Caco-2 (cell line): ENCODE measurements around the gene FAM76A. TPM values are rescaled to one million over a fixed set of nuclear protein-coding genes. Genes with fewer than 3 reads are reported as not detected.

Experiments
- BruUV-seq: library from RNA; stranded (reverse); fragments of 400-500 nt; replicated peaks from 2 replicates; lab custom pipeline; 2021; lab: Mats Ljungman, UMichigan
- CTCF ChIA-PET: fragments of 300-600 bp; sonication (Branson Sonifier 250); formaldehyde crosslinking; loops from one replicate; lab custom pipeline; 2022; ENCODE audit warnings: antibody characterized with exemption; lab: Charles Lee
- POLR2A ChIA-PET: fragments of 300-600 bp; sonication (Branson Sonifier 250); formaldehyde crosslinking; loops from one replicate; lab custom pipeline; 2022; ENCODE audit warnings: antibody characterized with exemption; lab: Charles Lee
- DNase-seq, 2 experiments: peaks; one replicate each; pipeline versions ENCODE4 v3.0.0 to v3.0.0-alpha.2; 2020 to 2022
- H3K27me3 ChIP-seq: replicated peaks from 2 replicates; pipeline ENCODE4 v1.6.0; 2011; ENCODE audit warnings: low read length; ENCODE audit not compliant: control insufficient read depth, insufficient read depth
- H3K36me3 ChIP-seq: 2 replicates; pipeline ENCODE4 v1.5.1; 2011; ENCODE audit warnings: low read length; ENCODE audit not compliant: control insufficient read depth, insufficient read depth
- H3K4me1 ChIP-seq: fragments of 250-450 bp; sonication (Bioruptor Pico); 2 replicates; pipeline ENCODE4 v1.5.1; 2020; ENCODE audit warnings: mild to moderate bottlenecking
- H3K4me3 ChIP-seq: 2 replicates; pipeline ENCODE4 v1.5.1; 2011; ENCODE audit warnings: low read depth, mild to moderate bottlenecking, control low read depth, low read length
- H3K9me3 ChIP-seq: fragments of 250-450 bp; sonication (Bioruptor Pico); 2 replicates; pipeline ENCODE4 v1.5.1; 2020; ENCODE audit warnings: mild to moderate bottlenecking, moderate library complexity
- H3K27ac Mint-ChIP-seq: one replicate; pipeline ENCODE4 v1.8.0; 2022; ENCODE audit warnings: mixed read lengths; ENCODE audit not compliant: unreplicated experiment
- H3K27me3 Mint-ChIP-seq: one replicate; pipeline ENCODE4 v1.8.0; 2022; ENCODE audit warnings: mixed read lengths; ENCODE audit not compliant: insufficient read depth, unreplicated experiment
- H3K36me3 Mint-ChIP-seq: one replicate; pipeline ENCODE4 v1.8.0; 2022; ENCODE audit warnings: mild to moderate bottlenecking, mixed read lengths; ENCODE audit not compliant: insufficient read depth, unreplicated experiment
- H3K4me1 Mint-ChIP-seq: one replicate; pipeline ENCODE4 v1.8.0; 2022; ENCODE audit warnings: low read depth, mixed read lengths; ENCODE audit not compliant: unreplicated experiment
- H3K4me3 Mint-ChIP-seq: one replicate; pipeline ENCODE4 v1.8.0; 2022; ENCODE audit warnings: mild to moderate bottlenecking, moderate library complexity, mixed read lengths; ENCODE audit not compliant: unreplicated experiment
- H3K9me3 Mint-ChIP-seq: one replicate; pipeline ENCODE4 v1.8.0; 2022; ENCODE audit warnings: mixed read lengths; ENCODE audit not compliant: unreplicated experiment
- intact Hi-C: fragments of 100-400 bp; cut with micrococcal nuclease; formaldehyde crosslinking; loops from one replicate; pipeline ENCODE4 v1.10.0; 2022; ENCODE audit not compliant: unreplicated experiment
- total RNA-seq: library from RNA; stranded (reverse); gene quantifications from 2 replicates; pipeline ENCODE4 v1.2.3, GENCODE V29; 2022
- TF ChIP-seq, protein P1 (sequence below), 2 experiments: fragments of 200-600 bp in 1 of 2; IDR thresholded peaks; 1 replicate in 1 of 2; 2 replicates in 1 of 2; pipeline versions ENCODE4 v1.5.1 to v1.8.0; 2011 to 2022; ENCODE audit warnings: antibody characterized with exemption in 1 of 2, control low read depth in 1 of 2, inconsistent platforms in 1 of 2, low read depth in 1 of 2, low read length in 1 of 2, mild to moderate bottlenecking in 1 of 2, moderate library complexity in 1 of 2; ENCODE audit not compliant: insufficient read depth in 1 of 2, severe bottlenecking in 1 of 2, unreplicated experiment in 1 of 2

Gene FAM76A
- total RNA-seq, 1 experiment from 2014 or later = 9.8 TPM

DNA sequence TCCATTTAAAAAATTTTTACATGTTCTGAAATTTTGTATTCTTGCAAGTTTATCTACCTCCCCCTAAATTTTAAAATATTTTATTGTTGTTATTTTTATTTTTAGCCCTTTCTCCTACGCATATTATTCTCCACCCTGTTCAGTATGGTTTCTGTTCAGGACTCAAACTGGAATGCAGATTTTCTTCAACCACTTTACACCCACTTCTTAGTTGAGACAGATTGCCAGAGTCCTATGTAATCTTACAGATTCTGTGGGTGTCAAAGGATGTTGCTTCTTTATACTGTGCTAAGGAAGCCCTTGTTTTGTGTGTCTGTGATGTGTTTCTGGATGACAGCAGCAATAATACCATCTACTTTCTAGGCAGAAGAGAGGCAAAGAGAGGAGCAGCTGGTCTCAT lies 84.1 kb downstream of the FAM76A start:
- no peak overlapping the region for H3K4me3 Mint-ChIP-seq
- no peaks in the 10 kb centered on the region for H3K27me3 Mint-ChIP-seq
- H3K36me3 ChIP-seq = no peaks in the 10 kb centered on the region
- H3K9me3 ChIP-seq = no peaks in the 10 kb centered on the region
- ChIA-PET POLR2A (no interaction called here), CTCF (interaction anchor here (0.6 kb wide), 1 partner anchor 142 kb away, joined by 3 read pairs; no protein-coding TSS in a partner anchor)
- BruUV-seq = no TSS peak
- TF ChIP-seq, protein P1, sequence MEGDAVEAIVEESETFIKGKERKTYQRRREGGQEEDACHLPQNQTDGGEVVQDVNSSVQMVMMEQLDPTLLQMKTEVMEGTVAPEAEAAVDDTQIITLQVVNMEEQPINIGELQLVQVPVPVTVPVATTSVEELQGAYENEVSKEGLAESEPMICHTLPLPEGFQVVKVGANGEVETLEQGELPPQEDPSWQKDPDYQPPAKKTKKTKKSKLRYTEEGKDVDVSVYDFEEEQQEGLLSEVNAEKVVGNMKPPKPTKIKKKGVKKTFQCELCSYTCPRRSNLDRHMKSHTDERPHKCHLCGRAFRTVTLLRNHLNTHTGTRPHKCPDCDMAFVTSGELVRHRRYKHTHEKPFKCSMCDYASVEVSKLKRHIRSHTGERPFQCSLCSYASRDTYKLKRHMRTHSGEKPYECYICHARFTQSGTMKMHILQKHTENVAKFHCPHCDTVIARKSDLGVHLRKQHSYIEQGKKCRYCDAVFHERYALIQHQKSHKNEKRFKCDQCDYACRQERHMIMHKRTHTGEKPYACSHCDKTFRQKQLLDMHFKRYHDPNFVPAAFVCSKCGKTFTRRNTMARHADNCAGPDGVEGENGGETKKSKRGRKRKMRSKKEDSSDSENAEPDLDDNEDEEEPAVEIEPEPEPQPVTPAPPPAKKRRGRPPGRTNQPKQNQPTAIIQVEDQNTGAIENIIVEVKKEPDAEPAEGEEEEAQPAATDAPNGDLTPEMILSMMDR (IDR thresholded peaks at IDR 0.05; ENCODE audit: insufficient read depth in 1 of 2, low read depth in 1 of 2, low read length in 1 of 2, severe bottlenecking in 1 of 2, unreplicated experiment in 1 of 2) = no peak
- H3K36me3 Mint-ChIP-seq = peaks cover 7% of the 10 kb centered on the region
- peaks cover under 1% of the 10 kb centered on the region; the same call in 1 of the 2 replicates for H3K4me1 ChIP-seq
- H3K9me3 Mint-ChIP-seq = no peaks in the 10 kb centered on the region
- no peaks in the 10 kb centered on the region for H3K4me1 Mint-ChIP-seq
- no peak for DNase-seq
- intact Hi-C loops = no loop called here
- H3K4me3 ChIP-seq = no peak overlapping the region
- no peak overlapping the region for H3K27ac Mint-ChIP-seq
- no peaks in the 10 kb centered on the region for H3K27me3 ChIP-seq

DNA sequence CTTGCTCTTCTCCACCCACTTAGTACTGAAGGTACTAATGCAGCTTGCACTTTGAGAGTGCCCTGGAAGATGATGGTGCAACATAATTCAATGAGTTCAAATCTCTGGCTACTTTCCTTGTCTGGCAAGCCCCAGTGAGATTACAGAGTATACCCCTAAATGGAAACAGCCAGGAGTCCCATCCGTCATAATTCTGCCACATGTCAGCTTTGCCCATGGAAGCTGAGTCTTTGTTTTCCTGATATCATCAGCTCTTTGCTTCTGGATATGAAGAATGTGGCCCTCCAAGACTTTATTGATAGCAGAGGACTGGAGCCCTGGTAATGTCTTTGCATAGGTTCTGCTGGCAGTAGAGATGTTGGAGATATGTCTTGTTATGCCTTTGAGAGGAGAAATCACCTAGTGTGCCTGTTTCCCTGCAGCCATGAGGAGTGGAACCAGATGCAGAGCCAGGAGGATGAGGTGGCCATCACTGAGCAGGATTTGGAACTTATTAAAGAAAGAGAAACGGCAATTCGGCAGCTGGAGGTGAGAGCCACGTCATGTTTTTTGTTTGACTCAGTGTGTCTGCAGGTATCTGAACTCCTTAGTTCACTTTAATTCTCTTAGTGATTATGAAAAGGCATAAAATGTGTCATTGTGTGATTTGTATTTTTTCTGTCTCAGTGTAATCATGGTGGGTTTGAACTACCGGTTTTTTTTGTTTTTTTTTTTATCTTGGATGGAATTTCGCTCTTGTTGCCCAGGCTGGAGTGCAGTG lies 86.2 kb downstream of the FAM76A start:
- Histone ChIP-seq H3K27me3 (no peaks in the 10 kb centered on the region), H3K36me3 (no peaks in the 10 kb centered on the region), H3K4me3 (no peak overlapping the region), H3K4me1 (peaks cover 9% of the 10 kb centered on the region), H3K9me3 (no peaks in the 10 kb centered on the region)
- Mint-ChIP-seq H3K27ac (no peak overlapping the region), H3K36me3 (peaks cover 5% of the 10 kb centered on the region), H3K9me3 (no peaks in the 10 kb centered on the region), H3K4me1 (peaks cover 12% of the 10 kb centered on the region), H3K4me3 (no peak overlapping the region), H3K27me3 (no peaks in the 10 kb centered on the region)
- no TSS peak for BruUV-seq
- intact Hi-C loops = no loop called here
- DNase-seq = no peak
- TF ChIP-seq, protein P1 (IDR thresholded peaks at IDR 0.05; ENCODE audit: insufficient read depth in 1 of 2, low read depth in 1 of 2, low read length in 1 of 2, severe bottlenecking in 1 of 2, unreplicated experiment in 1 of 2) = no peak
- CTCF ChIA-PET = no interaction called here
- POLR2A ChIA-PET = no interaction called here

Other genes with a start within 250 kb of the FAM76A start
- gene WASF2, start 235.8 kb upstream of the FAM76A start, total RNA-seq = 59.2 and 68.6 TPM in 2 replicates
- 17.0 and 17.3 TPM in 2 replicates for gene AHDC1, start 121.8 kb upstream of the FAM76A start, total RNA-seq
- gene FGR, start 90.8 kb upstream of the FAM76A start, total RNA-seq = not detected in 2 replicates
- 39.0 and 44.5 TPM in 2 replicates for gene IFI6, start 53.8 kb upstream of the FAM76A start, total RNA-seq
- gene STX12, start 47.3 kb downstream of the FAM76A start, total RNA-seq = 19.6 and 21.5 TPM in 2 replicates
- gene PPP1R8, start 104.8 kb downstream of the FAM76A start, total RNA-seq = 37.2 and 40.6 TPM in 2 replicates
- gene THEMIS2, start 146.6 kb downstream of the FAM76A start, total RNA-seq = 0.51 and 0.59 TPM in 2 replicates
- 56.1 and 71.0 TPM in 2 replicates for gene RPA2, start 188.6 kb downstream of the FAM76A start, total RNA-seq
- 11.3 and 11.7 TPM in 2 replicates for gene SMPDL3B, start 209.0 kb downstream of the FAM76A start, total RNA-seq
- gene XKR8, start 234.0 kb downstream of the FAM76A start, total RNA-seq = 8.9 and 10.4 TPM in 2 replicates